ENCODE data around the gene NREP.

NREP gene

GRCh38 chr5:111755345-111755941, 1.6 kb downstream of the NREP start:
- no peak for DNase-seq (ENCODE audit: insufficient read length, low spot score)
- no peak for FAIRE-seq

GRCh38 chr5:111753884-111754589, 3.0 kb downstream of the NREP start:
- DNase-seq (ENCODE audit: insufficient read length, low spot score) (no peak), FAIRE-seq (no peak)
- TF ChIP-seq POLR2A (IDR thresholded peaks at IDR 0.05; ENCODE audit: low read depth, low read length) = no peak

More at GRCh38 chr5:111755345-111755941, 1.6 kb downstream of the NREP start:
- TF ChIP-seq POLR2A (IDR thresholded peaks at IDR 0.05; ENCODE audit: low read depth, low read length) = no peak

GRCh38 chr5:111752426-111752965, 4.5 kb downstream of the NREP start:
- DNase-seq (ENCODE audit: insufficient read length, low spot score) = no peak
- no peak for FAIRE-seq
- no peak for TF ChIP-seq POLR2A (IDR thresholded peaks at IDR 0.05; ENCODE audit: low read depth, low read length)

- DNase-seq (ENCODE audit: insufficient read length, low spot score) (no peak), FAIRE-seq (no peak)
- no peak for TF ChIP-seq POLR2A (IDR thresholded peaks at IDR 0.05; ENCODE audit: low read depth, low read length)
Observed at GRCh38 chr5:111749303-111750026, 7.5 kb downstream of the NREP start.

- no peak for TF ChIP-seq POLR2A (IDR thresholded peaks at IDR 0.05; ENCODE audit: low read depth, low read length)
- FAIRE-seq (peak; percentile 94), DNase-seq (ENCODE audit: insufficient read length, low spot score) (peak; percentile 41)
Observed at GRCh38 chr5:111748304-111748763, 8.7 kb downstream of the NREP start.

- no peak for DNase-seq (ENCODE audit: insufficient read length, low spot score)
- peak; percentile 64 for FAIRE-seq
- TF ChIP-seq POLR2A (IDR thresholded peaks at IDR 0.05; ENCODE audit: low read depth, low read length) = no peak
Observed at GRCh38 chr5:111747337-111747736, 9.7 kb downstream of the NREP start.

GRCh38 chr5:111746791-111747190, 10.2 kb downstream of the NREP start:
- FAIRE-seq = no peak
- TF ChIP-seq POLR2A (IDR thresholded peaks at IDR 0.05; ENCODE audit: low read depth, low read length) = no peak
- DNase-seq (ENCODE audit: insufficient read length, low spot score) = no peak

- FAIRE-seq = no peak
- DNase-seq (ENCODE audit: insufficient read length, low spot score) = no peak
- TF ChIP-seq POLR2A (IDR thresholded peaks at IDR 0.05; ENCODE audit: low read depth, low read length) = no peak
Observed at GRCh38 chr5:111745075-111745739, 11.8 kb downstream of the NREP start.

GRCh38 chr5:111744455-111744854, 12.5 kb downstream of the NREP start:
- DNase-seq (ENCODE audit: insufficient read length, low spot score) (no peak), FAIRE-seq (no peak)
- TF ChIP-seq POLR2A (IDR thresholded peaks at IDR 0.05; ENCODE audit: low read depth, low read length) = no peak

GRCh38 chr5:111743988-111744387, 13.0 kb downstream of the NREP start:
- FAIRE-seq = no peak
- no peak for DNase-seq (ENCODE audit: insufficient read length, low spot score)
- TF ChIP-seq POLR2A (IDR thresholded peaks at IDR 0.05; ENCODE audit: low read depth, low read length) = no peak

- TF ChIP-seq POLR2A (IDR thresholded peaks at IDR 0.05; ENCODE audit: low read depth, low read length) = no peak
- no peak for FAIRE-seq
- DNase-seq (ENCODE audit: insufficient read length, low spot score) = no peak
Observed at GRCh38 chr5:111743512-111743911, 13.5 kb downstream of the NREP start.

- DNase-seq (ENCODE audit: insufficient read length, low spot score) = peak; percentile 23
- peak; percentile 75 for FAIRE-seq
- no peak for TF ChIP-seq POLR2A (IDR thresholded peaks at IDR 0.05; ENCODE audit: low read depth, low read length)
Observed at GRCh38 chr5:111742177-111742994, 14.6 kb downstream of the NREP start.

- FAIRE-seq (no peak), DNase-seq (ENCODE audit: insufficient read length, low spot score) (no peak)
- TF ChIP-seq POLR2A (IDR thresholded peaks at IDR 0.05; ENCODE audit: low read depth, low read length) = no peak
Observed at GRCh38 chr5:111741278-111741677, 15.7 kb downstream of the NREP start.
